GM21529 (cell line): ENCODE data around the gene VPS26B.
"Not testable (repeated sequence)": the region's sequence is repeated elsewhere in the genome, so short reads cannot be mapped to it uniquely, and the experiment has no call there.

ENCODE experiments used
- ATAC-seq: cut with Tn5 transposase; IDR thresholded peaks from one replicate; pipeline ENCODE4 v1.9.1; 2021; ENCODE audit not compliant: unreplicated experiment

VPS26B gene

DNA sequence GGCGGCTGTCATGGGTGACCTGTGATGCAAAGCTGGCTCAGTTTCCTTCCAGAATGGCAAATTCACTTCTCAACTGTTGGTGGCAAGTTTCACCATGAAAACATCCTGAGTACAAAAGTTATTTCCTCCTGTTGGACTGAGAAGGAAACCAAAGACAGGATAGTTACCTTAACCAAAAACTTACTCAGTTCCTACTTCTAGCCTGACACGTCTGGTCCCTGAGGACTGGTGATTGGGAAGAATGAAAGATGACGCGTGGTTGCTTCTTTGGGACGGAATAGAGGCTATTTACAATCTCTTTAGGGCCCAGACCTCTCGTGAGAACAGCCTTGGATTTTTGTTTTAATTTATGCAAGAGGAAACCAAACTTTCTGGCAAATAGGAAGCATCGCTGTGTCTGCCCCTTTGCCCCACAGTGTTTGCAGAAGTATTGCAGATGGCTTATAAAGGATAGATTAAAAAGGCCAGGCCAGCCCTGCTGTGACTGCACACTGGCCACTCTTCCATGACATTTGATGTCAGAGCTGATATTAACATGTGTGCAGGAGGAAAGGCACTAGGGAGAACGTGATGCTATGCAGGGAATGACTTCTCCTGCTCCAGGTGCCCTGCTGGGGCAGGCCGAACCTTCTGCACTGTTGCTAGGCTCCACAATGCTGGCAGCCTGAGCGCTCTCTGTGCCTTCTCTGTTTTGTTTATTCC is 7.6 kb downstream of the VPS26B start:
- ATAC-seq, result no peak

- no peak for ATAC-seq
Observed at GRCh38 chr11:134233729-134234179, 9.3 kb downstream of the VPS26B start.

DNA sequence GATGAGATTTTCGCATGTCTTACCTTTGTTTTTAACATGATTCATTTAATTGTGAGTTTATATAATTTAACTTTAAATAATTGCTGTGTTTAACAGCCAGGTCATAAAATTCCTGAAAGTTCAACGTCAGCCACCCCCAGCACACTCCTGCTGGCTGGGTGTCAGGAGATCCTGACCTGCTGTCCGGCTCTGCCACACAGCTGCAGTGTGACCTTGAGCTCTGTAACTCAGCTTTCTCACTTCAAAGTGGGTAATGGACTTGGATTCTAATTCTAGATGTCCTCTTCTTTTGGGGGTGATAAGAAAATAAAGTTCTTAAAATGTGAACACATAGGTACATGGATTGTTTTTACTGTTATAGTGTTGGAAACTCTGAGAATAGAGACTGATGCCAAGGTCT is 10.9 kb downstream of the VPS26B start:
- no peak for ATAC-seq

DNA sequence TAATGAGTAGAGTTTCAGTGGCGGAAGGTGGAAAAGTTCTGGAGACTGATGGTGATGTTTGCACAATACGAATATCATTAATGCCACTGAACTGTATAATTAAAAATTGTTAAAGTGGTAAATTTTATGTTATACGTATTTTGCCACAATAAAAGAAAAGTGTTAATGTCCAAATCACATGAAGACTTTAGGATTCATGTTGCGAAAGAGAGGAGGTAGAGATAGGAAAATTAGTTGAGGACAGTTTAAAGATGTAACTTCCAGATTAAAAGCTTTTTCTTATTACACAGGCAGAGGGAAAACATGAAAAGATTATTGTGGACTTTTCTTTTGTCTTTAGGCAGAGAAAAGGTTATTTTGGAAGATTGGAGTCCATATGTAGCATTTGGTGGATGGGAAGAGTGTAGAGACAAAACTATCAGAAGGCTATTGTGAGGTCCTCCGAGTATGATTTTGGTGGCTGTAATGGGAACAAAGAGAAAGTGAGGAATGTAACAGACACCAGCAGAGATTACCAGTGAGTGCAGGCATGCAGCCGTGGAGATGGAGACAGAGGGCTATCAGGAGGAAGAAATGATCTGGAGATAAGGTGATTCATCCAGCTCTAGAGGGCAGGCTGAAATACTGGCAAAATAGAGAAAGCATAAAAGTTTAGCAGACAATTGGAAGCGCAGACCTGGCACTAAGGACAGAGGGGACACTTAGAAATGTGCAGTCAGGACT is 12.5 kb downstream of the VPS26B start:
- ATAC-seq, result no peak

DNA sequence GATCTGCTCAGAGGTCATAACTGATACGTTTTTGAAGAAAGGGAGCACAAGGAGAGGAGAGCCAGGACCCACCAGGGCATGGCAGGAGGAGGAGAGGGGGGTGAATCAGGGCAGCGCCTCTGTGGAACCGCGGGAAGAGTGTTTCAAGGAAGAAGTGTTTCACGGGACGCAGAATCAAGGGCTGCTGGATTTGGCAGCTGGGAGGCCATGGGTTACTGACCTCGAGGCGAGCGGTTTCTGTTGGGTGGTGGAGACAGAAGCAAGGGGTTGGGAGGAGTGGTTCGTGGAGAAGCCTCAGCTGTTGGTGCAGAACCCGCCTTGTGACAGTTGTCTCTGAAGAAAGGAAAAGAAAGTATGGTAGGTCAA is 13.1 kb downstream of the VPS26B start:
- ATAC-seq, result no peak

DNA sequence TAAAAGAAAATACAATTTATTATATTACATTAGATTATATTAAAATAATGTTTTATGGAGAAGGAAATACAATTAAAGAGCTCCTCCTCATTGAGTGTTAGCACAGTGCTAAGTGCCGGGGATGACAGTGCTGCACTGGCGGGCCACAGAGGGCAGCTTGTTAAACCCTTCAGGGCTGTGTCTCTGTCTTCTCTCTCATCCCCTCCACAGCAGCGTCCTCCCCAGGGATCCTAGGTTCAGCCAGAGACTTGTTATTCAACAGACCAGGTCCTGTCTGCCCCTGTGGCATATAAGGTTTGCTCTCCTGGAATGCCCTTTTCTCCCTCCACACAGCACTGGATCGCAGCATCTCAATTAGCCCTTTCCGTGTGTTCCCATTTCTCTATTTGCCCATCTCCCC is 14.5 kb downstream of the VPS26B start:
- ATAC-seq, result no peak

DNA sequence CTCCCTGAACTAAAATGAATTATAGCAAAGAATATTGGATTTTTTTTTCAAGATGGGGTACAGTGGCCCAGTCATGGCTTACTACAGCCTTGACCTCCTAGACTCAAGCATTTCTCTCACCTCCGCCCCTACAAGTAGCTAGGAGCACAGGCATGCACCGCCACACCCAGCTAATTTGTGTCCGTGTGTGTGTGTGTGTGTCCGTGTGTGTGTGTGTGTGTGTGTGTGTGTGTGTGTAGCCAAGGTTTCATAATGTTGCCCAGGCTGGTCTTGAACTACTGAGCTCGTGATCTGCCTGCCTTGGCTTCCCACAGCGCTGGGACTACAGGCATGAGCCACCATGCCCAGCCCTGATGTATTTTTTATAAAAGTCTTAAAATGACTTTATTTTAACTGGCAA is 16.1 kb downstream of the VPS26B start:
- ATAC-seq, result no peak

DNA sequence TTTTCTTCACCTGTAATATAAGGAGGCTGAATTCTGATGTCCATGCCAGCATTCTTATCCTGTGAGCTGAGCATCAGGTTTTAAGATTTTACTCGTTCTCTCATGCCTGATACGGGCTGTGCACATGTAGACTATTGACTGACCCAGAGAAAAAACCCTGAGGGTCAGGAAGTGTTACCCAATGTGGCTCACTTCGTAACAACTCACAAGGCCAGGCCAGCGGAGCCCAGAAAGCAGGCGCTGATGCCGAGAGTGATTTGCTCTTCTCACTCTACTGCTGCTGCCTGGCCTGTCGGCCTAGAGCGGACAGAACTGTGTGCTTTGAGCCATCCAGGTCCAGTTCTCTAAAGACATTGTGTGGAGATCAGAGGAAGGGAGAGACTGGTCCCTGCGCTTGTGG is 17.9 kb downstream of the VPS26B start:
- no peak for ATAC-seq

DNA sequence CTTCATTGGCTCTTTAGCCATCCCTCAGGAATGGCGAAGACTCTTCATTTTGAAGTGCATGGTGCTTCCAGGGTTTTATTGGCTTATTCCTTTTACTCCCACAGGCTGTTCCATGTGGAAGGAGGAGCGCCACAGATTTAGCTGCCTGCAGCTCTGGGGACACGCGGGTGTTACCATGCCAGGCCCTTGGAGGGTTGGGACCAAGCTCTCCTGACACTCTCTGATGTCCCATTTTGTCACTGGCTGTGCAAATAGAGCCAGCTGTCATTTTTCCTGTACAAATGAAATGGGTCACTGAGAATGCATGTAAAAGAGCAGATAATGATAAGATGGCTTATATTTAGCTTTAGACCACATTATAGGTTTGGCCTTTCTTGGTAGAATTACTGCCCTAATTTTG is 19.4 kb downstream of the VPS26B start:
- ATAC-seq, result no peak

- ATAC-seq, result peak; percentile 90
Observed at GRCh38 chr11:134244593-134244992, 20.1 kb downstream of the VPS26B start.

GRCh38 chr11:134245434-134245833 is 21.0 kb downstream of the VPS26B start:
- ATAC-seq, result no peak

- no peak for ATAC-seq
Observed at GRCh38 chr11:134246100-134246499, 21.6 kb downstream of the VPS26B start.

GRCh38 chr11:134246678-134247077 is 22.2 kb downstream of the VPS26B start:
- ATAC-seq, result no peak

- ATAC-seq, result no peak
Observed at GRCh38 chr11:134248910-134249480, 24.5 kb downstream of the VPS26B start.

- ATAC-seq, result no peak
Observed at GRCh38 chr11:134250246-134250645, 25.8 kb downstream of the VPS26B start.

DNA sequence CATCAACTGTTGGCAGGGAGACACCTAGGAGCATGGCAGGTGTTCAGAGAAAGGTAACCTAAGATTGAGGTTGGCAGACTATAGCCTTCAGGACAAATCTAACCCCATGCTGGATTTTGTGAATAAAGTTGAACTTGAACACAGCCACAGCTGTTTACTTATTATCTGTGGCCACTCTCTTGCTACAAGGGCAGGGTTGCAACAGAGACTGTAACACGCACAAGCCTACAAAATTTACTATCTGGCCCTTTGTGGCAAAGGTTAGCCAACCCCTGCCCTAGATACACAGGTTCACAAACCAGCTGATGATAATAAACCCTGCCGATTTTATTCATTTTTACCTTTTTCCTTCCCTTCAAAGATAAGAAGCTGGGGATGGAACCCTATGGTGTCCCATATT is 26.2 kb downstream of the VPS26B start:
- ATAC-seq, result no peak

GRCh38 chr11:134252346-134253187 is 28.1 kb downstream of the VPS26B start:
- ATAC-seq, result peak; percentile 32

DNA sequence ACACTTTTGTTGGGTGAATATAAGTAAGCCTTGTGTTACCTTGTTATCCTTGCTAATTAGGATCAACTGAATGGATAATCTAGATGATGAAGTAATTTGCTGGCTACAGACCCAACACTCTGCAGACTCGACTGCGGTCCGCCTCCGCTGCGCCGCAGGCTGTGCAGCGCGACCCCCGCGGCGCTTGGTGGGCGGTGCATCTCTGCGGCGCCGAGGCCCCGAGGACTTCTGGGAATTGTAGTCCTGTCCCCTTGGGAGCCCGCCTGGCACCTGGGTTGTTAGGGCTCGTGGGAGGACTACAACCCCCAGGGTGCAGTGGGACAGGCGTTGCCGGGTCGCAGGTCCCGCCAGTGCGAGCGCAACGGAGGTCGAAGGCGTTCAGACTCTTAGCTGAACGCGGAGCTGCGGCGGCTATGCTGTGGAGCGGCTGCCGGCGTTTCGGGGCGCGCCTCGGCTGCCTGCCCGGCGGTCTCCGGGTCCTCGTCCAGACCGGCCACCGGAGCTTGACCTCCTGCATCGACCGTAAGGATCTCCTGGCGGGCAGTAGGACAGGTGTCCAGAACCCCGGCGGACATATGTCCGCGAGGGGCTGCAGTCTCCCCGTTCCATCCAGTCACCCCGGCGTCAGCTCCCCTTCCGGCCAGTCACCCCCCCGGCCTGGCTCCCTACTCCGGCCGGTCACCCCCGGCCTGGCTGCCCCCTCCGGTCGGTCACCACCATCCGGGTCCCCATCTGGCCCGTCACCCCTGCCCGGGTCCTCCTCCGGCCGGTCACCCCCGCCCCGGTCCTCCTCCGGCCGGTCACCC is 28.9 kb downstream of the VPS26B start, which contains the start of the genes ACAD8 and THYN1:
Gene ACAD8, plus strand, starts transcription at position 381 of the 806 bp plus-strand sequence. Its CDS starts 33 bp downstream, at position 414.
Gene THYN1, minus strand, starts transcription at position 165 of the 806 bp plus-strand sequence. CDS start 470 bp downstream, outside the sequence.
- peak; percentile 98 for ATAC-seq

DNA sequence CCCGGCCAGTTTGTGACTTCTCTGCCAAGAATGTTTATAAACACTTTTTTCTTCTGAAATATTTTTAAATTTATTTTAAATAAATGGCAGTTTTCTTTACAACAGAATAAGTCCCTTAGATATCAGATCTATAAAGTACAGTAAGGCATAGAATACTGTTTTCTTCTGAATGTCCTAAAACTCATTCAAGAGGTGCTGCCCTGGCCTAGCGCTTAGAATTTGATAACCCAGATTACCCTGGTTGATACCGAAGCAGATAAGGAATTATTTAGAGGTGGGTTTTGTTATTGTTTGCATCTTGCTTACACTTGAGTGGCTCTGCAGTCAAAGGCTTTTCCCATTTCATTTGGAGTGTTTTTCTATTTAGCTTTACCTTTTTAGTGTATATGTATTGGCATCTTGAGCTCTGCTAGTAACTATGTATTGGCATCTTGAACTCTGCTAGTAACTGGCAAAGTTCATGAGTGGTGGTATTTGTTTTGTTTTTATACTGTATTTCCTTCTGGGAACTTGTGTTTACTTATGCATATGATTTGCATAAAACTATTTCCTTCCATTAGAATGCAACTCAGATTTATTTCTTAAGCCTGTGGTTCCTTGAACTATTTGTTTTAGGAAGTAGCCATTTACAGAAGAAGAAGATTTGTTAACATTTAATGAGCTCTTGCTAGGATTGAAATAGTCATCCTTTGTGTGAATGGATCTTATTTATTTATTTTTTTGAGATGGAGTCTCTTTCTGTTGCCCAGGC is 30.1 kb downstream of the VPS26B start:
- ATAC-seq, result no peak

DNA sequence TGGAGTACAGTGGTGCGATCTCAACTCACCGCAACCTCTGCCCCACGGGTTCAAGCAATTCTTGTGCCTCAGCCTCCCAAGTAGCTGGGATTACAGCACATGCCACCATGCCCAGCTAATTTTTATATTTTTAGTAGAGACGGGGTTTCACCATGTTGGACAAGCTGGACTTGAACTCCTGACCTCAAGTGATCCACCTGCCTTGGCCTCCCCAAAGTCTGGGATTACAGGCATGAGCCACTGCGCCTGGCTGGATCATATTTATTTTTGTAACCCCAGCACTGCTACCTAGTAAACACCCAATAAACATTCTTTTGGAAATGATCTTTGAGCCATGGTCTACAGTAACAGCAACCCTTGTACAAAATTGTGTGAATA is 30.7 kb downstream of the VPS26B start:
- not testable (repeated sequence) for ATAC-seq
